Mucosa of gallbladder (tissue), 1 donor: ENCODE data around the gene SUPT3H. TPM values are rescaled to one million over a fixed set of nuclear protein-coding genes. Genes with fewer than 3 reads are reported as not detected.
"Not testable (repeated sequence)": the region's sequence is repeated elsewhere in the genome, so short reads cannot be mapped to it uniquely, and the experiment has no call there.

Experiments
- DNase-seq: peaks from one replicate; pipeline ENCODE4 v3.0.0-alpha.2; 2020; ENCODE audit warnings: low spot score
- total RNA-seq: library from RNA; stranded (reverse); gene quantifications from one replicate; pipeline ENCODE4 v1.2.1, GENCODE V29; 2021
- donor health status: DM: no; HTN: no; CAD: no.

SUPT3H gene
- total RNA-seq, 1 donor from 2014 or later = 5.1 TPM

DNA sequence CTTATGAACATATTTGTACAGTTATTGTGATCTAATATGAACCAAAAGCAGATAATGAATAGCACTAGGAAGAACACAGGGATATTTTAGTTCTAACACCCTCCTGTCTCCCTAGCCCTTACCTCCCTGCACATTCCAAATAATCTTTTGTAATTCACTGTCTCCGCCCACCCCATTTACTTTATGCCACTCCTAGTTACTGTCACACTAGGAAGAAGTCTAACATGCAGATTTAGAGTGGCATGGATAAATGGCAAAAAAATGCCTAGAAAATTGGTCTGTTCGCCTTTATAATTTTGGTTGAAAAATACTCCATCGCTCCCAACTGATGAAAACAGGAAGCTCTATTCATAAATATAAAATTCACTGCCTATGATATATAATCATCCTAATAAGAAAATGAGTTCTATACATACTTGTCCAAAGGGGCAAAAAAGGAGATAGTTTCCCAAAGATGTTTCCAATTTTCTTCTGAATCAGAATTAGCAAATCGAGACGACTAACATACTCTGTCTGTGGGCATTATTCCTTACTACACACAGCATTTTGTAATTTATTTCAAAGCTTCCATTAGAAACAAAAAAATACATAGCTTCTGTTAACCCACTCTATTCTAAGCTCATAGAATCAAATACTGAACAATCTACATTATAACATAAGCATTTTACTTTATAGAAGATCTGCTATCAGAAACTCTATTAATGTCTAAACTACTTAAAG, 50.9 kb downstream of the SUPT3H start:
- no peak for DNase-seq

DNA sequence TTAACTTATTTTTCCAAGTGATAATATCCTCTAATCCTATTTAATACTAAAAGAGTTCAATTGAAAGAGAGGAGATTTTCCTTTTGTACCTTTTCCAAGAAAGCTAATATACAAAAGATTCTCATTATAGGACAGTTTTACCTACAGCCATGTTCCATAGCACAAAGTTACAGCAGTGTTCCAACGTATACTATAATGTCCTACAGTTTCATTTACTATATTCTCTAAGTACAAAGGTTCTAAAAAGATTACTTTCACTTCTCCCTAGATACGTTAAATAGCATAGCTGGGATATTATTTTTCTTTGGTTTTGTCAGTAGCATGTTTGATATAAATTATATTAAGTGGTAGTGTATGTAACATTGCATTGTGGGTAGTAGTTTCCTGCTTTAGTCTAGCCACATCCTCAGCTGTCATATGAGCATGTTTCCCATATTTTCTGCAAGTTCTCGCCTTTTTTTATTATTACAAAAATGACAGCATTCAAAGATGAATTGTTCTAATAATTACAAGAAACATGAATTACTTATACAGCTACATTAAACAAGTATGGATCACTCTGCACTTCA, 54.0 kb downstream of the SUPT3H start:
- DNase-seq = no peak

DNA sequence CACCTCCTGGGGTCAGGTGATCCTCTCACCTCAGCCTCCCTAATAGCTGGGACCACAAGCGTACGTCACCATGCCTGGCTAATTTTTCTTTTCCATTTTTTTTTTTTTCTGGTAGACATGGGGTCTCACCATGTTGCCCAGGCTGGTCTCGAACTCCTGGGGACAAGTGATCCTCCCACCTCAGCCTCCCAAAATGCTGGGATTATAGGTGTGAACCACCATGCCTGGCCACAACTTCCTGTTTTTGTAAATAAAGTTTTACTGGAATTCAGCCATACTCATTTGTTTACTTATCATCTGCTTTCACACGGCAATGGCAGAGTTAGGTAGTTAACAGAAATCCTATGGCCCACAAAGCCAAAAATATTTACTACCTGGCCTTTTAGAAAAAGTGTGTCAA, 57.4 kb downstream of the SUPT3H start:
- no peak for DNase-seq

DNA sequence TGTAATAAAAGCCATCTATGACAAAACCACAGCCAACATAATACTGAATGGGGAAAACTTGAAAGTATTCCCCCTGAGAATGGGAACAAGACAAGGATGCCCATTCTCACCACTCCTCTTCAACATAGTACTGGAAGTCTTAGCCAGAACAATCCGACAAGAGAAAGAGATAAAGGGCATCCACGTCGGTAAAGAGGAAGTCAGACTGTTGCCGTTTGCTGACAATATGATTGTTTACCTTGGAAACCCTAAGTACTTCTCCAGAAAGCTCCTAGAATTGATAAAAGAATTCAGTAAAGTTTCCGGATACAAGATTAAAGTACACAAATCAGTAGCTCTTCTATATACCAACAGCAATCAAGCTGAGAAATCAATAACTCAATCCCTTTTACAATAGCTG, 63.6 kb downstream of the SUPT3H start:
- no peak for DNase-seq

DNA sequence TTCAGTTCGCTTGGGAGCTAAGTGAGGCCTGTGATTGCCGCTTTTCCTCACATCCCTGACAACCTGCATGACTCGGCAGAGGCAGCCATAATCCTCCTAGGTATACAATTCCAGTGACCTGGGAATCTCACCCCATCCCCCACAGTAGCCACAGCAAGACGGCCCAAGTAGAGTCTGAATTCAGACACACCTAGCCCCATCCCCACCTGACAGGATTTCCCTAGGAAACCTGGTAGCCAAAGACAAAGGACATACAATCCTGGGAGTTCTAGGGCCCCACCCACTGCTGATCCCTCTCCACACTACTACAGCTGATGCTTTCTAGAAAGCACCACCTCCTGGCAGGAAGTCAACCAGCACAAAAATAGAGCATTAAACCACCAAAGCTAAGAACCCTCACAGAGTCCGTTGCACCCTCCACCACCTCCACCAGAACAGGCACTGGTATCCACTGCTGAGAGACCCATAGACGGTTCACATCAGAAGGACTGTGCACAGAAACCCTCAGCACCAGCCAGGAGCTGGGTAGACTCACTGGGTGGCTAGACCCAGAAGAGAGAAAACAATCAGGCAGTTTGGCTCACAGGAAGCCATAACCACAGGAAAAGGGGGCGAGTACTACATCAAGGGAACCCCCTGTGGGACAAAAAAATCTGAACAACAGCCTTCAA, 67.5 kb downstream of the SUPT3H start:
- DNase-seq = no peak

DNA sequence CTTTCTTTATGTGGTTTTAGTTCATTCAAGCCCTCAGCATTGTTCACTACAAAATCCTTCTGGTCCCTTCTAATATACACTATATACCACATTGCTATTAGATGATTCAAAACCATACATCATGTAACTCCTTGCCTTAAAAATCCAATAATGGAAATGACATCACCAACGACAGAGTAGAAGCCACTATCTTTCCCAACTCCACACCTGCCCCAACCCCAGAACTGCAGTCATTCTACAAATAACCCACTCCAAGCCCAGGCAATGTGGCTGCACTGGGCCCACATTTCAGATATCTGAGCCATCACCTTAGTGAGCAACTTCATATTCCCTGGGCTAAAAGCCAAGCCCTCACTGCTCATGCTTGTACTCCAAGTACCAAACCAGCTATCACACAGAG, 72.2 kb downstream of the SUPT3H start:
- DNase-seq = no peak

DNA sequence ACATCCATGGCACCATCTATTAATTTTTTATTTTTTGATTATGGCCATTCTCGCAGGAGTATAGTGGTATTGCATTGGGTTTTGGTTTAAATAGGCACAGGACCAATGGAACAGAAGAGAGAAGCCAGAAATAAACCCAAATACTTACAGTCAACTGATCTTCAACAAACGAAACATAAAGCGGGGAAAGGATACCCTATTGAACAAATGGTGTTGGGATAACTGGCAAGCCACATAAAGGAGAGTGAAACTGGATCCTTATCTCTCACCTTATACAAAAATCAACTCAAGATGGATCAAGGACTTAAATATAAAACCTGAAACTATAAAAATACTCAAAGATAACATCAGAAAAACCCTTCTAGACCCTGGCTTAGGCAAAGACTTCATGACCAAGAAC, 74.9 kb downstream of the SUPT3H start:
- DNase-seq = no peak

DNA sequence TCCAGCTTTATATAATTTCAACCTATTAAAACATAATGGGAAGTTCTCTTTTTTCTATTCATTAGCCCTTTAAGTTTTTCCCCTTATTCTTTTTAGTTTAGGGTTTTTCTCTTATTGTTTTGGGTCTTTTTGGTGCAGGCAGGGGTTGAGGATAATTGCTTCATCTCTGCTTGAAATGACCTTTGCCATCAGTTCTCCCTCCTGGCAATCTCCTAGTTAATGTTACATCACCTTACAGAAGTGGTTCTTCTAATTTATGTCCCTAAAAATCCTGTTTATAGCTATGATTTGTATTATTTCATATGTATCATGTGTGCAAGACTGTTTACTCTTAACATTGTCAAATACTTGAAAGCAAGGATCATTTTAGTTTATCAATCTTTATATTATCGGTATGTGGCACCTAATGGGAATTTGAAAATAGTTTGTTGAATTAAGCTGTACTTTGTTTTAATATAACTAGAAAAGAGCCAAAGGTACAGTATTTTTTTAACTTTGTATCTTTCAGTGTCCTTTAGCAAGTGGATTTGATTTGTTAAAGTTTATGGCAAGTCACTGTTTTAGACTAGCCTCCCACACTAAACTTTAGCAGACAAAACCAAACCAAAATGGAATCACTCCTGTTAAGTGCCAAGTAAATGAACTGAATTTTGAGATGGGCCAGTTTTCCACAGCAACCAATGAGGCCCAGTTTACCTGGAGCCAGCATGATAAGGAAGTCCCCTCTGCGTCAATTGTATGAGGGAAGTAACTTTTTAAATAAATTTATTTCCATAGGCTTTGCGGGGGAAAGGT, 76.2 kb downstream of the SUPT3H start:
- no peak for DNase-seq

DNA sequence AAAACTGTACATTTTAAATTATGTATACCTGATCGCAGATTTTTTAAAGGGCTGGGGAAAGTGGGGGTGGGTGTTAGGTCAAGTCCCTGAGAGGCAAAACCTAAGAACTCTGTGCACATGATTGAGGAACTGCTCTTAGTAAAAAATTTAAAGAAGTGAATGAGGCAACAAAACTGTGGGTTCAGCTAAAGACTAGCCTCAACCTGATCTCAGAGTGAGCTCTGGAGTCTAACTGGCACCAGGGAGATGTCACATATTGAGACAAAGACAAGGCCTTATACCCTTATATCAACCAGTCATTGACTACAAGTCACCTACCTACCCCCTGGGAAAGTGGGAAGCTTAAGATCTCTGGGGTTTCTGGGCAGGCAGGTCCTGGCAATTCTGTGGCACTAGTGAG, 77.0 kb downstream of the SUPT3H start:
- DNase-seq = no peak

DNA sequence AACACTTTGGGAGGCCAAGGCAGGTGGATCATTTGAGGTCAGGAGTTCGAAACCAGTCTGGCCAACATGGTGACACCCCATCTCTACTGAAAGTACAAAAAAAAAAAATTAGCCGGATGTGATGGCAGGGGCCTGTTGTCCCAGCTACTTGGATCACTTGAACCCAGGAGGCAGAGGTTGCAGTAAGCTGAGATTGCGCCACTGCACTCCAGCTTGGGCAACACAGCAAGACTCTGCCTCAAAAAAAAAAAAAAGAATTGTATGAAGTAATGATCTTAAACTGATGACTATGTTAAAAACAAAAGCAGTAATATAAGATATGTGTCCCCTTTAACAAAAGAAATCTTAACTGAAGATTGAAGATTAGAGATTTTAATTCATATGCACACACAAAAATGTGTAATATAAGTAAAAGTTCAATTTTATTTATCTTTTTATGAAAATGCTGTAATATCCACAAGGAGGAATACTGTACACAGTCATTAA, 78.6 kb downstream of the SUPT3H start:
- DNase-seq = no peak

DNA sequence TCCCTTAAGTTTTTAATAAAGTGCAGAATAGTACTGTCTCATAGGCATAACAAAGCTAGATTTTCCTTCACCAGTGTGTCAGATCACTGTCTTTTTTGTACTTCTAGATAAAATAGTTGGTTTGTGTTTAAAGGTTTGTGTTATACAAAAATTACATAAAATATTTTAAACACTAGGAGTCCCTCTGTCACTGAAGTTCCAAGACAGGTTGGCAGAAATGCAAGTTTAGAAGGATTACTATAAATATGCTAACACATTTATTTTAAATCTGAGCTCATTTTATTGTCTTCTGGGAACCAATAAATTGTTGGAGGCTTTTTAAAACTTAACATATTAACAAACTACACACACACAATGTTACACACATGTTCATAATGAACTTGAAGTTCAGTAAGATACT, 80.4 kb downstream of the SUPT3H start:
- DNase-seq = no peak

DNA sequence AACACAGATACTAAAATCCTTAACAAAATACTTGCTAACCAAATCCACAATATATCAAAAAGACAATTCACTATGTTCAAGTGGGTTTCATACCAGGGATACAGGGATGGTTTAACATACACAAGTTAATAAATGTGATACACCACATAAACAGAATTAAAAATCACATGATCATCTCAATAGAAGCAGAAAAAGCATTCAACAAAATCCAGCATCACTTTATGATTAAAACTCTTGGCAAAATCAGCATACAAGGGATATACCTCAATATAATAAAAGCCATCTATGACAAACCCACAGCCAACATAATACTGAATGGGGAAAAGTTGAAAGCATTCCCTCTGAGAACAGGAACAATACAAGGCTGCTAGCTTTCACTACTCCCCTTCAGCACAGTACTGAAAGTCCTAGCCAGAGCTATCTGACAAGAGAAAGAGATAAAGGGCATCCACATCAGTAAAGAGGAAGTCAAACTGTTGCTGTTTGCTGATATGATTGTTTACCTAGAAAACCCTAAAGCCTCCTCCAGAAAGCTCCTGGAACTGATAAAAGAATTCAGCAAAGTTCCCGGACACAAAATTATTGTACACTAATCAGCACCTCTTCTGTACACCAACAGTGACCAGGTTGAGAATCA, 83.6 kb downstream of the SUPT3H start:
- not testable (repeated sequence) for DNase-seq

DNA sequence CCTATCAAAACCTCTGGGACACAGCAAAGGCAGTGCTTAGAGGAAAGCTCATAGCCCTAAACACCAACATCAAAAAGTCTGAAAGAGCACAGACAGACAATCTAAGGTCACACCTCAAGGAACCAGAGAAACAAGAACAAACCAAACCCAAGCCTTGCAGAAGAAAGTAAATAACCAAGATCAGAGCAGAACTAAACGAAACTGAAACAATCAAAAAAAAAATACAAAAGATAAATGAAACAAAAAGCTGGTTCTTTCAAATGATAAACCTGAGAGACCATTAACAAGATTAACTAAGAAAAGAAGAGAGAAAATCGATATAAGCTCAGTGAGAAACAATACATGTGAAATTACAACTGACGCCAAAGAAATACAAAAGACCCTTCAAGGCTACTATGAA, 84.4 kb downstream of the SUPT3H start:
- DNase-seq = no peak

DNA sequence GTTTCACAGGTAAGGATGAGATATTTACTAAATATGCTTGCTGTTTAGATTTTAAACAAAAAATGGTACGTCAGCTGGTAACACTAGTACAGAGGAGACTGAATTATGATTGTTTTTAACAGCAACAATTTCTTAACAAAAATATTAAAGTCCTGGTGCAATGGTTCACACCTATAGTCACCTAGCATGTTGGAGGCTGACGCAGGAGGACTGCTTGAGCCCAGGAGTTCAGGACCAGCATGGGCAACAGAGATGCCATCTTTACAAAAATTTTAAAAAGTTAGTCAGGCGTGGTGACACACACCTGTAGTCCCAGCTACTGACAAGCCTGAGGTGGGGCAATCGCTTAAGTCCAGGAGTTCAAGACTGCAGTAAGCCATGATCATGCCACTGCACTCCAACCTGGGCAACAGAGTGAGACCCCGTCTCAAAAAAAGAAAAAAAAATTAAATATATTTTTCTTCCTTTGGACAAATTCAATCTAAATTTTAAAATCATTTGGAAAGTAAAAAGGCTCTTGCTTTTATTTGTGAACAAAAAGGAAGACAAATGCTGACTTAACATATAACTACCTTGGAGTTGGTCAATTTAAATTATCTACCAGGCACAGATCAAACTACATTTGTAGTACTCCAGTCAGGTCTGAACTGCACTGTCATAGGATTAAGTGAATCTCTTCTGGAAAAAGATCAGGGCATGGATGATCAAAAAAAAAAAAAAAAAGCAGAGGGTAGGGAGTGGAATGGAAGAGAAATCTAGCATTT, 87.8 kb downstream of the SUPT3H start:
- DNase-seq = no peak

DNA sequence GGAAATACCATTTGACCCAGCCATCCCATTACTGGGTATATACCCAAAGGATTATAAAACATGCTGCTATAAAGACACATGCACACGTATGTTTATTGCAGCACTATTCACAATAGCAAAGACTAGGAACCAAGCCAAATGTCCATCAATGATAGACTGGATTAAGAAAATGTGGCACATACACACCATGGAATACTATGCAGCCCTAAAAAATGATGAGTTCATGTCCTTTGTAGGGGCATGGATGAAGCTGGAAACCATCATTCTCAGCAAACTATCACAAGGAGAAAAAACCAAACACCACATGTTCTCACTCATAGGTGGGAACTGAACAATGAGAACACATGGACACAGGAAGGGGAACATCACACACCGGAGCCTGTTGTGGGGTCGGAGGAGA, 91.0 kb downstream of the SUPT3H start:
- DNase-seq = not testable (repeated sequence)

DNA sequence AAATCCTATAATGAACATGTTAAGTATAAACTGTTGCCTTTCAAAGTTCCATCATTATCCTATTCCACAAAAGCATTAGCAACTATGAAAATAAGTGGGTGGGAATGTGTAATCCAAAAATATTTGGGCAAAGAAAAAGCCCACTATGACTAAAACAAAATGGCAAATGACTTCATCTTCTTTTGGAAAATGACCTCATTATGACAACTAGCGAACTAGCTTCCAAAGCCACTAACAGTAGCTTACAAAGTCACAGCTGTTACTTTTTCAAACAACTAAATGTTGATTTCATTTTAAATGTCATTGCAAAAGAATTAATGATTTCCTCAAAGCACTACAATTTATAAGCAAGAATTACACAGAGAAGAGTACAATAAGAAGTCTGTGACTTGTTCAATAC, 99.4 kb downstream of the SUPT3H start:
- no peak for DNase-seq

DNA sequence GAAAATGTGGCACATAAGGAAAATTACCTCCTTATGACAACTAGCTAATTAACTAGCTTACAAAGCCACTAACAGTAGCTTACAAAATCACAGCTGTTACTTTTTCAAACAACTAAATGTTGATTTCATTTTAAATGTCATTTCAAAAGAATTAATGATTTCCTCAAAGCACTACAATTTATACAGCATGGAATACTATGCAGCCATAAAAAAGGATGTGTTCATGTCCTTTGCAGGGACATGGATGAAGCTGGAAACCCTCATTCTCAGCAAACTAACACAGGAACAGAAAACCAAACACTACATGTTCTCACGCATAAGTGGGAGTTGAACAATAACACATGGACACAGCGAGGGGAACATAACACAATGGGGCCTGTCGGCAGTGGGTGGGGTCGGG, 100.0 kb downstream of the SUPT3H start:
- DNase-seq = not testable (repeated sequence)

DNA sequence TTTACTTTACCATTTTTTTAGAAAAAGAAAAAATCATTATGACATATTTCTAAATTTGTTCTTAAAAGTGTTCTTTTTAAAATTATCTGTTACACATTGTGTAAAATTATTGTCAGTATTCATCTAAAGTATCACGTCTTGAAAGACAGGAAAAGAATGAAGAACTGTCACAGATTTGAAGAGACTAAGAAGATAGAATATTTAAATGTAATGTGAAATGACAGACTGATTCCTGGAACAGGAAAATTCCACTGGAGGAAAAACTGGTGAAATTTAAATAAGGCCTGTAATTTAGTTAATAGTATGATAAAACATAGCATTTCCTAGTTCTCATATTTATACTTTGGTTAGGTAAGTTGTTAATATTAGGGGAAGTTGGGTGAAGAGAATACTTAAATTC, 102.4 kb downstream of the SUPT3H start:
- DNase-seq = no peak

DNA sequence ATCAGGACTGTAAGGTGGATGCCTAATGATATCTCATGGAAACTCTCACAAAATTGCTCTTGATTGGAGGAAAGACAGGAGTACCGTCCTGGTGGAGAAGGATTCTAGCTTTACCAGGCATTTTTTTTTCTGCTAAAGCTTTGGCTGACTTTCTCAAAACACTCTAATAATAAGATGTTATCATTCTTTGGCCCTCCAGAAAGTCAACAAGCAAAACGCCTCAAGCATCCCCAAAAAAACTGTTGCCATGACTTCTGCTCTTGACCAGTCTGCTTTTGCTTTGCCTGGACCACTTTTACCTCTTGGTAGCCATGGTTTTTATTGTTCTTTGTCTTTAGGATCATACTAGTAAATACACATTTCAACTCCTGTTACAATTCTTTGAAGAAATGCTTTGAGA, 105.1 kb downstream of the SUPT3H start:
- DNase-seq = no peak

DNA sequence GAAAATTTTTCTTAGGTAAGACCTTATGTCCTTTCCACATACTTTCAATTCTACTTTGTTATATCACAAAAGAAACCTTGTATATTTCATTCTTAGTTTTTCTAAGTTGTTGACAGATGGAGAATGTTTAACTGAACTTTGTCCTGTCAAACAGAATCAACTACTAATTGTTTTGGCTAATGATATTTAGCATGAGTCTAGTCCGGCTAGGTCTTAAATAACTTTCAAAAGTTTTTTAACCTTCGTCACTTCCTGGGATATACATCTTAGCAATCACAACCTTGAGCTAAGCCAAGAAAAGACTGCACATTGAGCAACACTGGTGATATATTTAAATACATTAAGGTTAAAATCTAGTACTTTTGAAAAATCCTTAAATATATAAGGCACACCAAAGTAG, 112.5 kb downstream of the SUPT3H start:
- no peak for DNase-seq

DNA sequence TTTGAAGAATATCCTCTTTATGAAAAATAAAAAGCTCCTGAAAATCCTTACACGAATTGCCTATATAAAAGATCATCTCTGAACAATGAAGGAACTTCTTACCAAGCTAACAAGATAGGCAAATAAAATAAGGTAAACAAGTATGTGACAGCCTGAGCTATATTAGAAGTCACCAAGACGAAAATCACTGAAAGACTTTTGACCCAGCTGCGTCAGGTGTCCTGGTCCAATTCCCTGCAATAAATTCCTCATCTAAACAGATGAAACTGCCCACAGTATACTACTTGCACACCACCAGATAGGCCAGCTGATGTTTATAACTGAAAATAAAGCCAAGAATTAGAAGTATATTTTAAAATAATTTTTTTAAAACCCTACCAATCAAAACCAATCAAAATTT, 117.0 kb downstream of the SUPT3H start:
- no peak for DNase-seq
